GM20431 (cell line): ENCODE measurements around the gene SPTBN4.
"Not testable (repeated sequence)": the region's sequence is repeated elsewhere in the genome, so short reads cannot be mapped to it uniquely, and the experiment has no call there.

Experiments
- in situ Hi-C: fragments of 300-500 bp; cut with MseI, MboI; formaldehyde crosslinking; loops from one replicate; pipeline ENCODE4 v1.15.0; 2020; ENCODE audit warnings: low sequenced_read_pairs; ENCODE audit not compliant: unreplicated experiment

The SPTBN4 gene

GRCh38 chr19:40463587-40464037 lies 3.2 kb upstream of the SPTBN4 start:
- in situ Hi-C loops, result not testable (repeated sequence)

GRCh38 chr19:40464059-40465024 lies 2.5 kb upstream of the SPTBN4 start:
- in situ Hi-C loops, result no loop called here

GRCh38 chr19:40465025-40465556 lies 1.7 kb upstream of the SPTBN4 start:
- in situ Hi-C loops, result no loop called here

DNA sequence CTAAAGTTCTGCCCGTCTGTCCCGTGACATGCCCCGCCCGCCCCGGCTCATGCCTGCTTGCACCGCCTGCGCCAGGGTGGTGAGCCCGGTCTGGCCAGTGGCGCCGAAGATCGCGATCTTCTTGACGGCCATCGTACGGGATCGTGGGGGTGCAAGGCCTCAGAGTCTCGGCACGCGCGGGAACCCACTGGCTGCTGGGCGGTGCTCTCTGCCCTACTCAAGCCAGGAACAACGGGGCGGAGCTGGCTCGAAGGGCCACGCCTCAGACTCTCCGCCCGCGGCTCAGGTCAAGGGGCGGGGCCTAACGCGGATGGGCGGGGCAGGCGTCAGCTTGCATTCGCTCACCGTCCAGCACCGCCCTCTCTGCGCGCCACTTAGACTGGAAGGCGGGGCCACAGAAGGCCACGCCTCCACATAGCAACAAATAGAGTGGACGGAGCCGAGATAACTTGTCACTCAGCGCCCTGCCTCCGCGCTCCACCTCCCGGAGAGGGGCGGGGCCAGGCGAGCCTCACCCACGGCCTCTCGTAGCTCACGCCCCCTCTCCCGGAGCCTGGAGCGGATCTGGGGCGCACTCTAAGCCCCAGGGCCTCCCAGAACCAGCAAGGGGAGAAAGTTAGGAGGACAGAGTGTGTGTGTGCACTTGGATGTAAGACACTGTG lies 1.1 kb upstream of the SPTBN4 start, which contains the start of gene BLVRB:
BLVRB (minus strand) TSS at position 189 of the 662 bp plus-strand sequence; CDS start at position 132, 57 bp downstream.
- in situ Hi-C loops, result no loop called here

GRCh38 chr19:40466219-40466984 lies 399 bp upstream of the SPTBN4 start:
- in situ Hi-C loops, result no loop called here

DNA sequence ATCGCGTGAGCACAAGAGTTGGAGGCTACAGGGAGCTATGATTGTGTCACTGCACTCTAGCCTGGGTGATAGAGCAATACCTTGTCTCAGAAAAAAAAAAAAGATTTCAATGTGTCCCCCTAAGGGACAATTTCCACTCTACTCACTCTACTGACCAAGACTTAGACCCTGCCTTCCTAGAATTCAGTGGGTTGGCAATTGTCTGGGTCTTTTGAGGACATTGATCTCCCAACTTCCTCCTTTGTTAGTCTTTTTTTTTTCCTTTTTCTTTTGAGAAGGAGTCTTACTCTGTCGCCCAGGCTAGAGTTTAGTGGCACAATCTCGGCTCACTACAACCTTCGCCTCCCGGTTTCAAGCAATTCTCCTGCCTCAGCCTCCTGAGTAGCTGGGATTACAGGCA lies 2.2 kb downstream of the SPTBN4 start:
- in situ Hi-C loops, result no loop called here

DNA sequence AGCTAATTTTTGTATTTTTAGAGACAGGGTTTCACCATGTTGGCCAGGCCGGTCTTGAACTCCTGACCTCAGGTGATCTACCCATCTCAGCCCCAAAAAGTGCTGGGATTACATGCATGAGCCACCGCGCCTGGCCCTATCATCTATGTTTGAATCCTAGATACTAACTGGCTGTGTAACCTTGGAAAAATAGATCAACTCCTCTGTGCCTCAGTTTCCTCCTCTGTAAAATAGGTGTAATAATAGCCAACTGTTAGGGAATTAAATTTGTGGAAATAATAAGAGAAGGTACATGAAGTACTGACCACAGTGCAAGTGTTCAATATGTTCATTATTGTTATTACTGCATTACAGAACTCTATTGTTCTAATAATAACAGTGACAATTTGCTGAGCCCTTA lies 4.3 kb downstream of the SPTBN4 start:
- in situ Hi-C loops, result no loop called here

DNA sequence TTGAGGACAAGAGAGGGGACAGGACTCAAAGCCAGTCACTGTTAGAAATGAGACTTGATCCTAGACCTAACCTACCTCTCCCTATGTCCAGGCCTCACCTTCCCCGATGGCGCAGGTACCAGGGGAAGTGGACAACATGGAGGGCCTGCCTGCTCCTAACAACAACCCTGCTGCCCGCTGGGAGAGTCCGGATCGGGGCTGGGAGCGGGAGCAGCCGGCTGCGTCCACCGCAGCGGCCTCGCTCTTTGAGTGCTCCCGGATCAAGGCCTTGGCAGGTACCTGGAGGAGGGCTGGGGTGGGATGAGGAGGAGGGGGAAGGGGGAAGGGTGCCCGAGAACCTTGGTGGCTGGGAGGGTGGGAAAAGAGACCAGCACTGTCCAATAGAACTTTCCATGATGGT lies 5.7 kb downstream of the SPTBN4 start:
- in situ Hi-C loops, result no loop called here

GRCh38 chr19:40474737-40475136 lies 7.9 kb downstream of the SPTBN4 start:
- in situ Hi-C loops, result no loop called here

DNA sequence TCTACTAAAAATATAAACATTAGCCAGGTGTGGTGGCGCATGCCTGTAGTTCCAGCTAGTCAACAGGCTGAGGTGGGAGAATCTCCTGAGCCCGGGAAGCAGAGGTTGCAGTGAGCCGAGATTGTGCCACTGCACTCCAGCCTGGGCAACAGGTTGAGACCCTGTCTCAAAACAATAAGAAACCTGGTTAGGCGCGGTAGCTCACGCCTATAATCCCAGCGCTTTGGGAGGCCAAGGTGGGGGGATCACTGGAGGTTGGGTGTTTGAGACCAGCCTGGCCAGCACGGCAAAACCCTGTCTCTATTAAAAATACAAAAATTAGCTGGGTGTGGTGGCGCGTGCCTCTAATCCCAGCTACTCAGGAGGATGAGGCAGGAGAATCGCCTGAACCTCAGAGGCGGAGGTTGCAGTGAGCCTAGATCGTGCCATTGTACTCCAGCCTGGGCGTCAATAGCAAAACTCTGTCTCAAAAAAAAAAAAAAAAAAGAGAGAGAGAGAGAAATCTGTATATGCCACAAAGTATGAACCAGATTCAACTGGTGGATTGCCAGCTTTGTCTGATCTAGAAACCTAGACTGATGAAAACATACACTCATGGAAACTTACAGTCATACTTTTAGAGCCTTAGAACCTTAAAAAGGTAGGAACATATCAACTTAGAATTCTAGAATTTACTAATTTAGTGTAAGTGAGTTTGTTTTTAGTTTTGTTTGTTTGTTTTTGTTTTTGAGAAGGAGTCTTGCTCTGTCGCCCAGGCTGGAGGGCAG lies 9.3 kb downstream of the SPTBN4 start:
- in situ Hi-C loops, result not testable (repeated sequence)

- in situ Hi-C loops, result no loop called here
These were observed 19.2 kb downstream of the SPTBN4 start for GRCh38 chr19:40486017-40486416.

DNA sequence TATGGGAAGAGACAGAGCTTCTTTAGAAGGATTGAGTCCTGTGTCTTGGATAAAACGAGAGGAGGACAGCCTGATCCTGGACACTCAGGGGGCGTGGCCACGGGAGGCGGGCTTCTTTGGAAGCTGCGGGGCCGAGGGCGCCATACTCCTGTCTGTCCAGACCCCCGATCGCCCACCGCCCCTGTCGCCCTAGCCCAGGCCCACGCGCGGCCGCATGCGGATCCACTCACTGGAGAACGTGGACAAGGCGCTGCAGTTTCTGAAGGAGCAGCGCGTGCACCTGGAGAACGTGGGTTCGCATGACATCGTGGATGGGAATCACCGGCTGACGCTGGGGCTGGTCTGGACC lies 23.1 kb downstream of the SPTBN4 start:
- in situ Hi-C loops, result no loop called here

- in situ Hi-C loops, result no loop called here
These were observed 25.5 kb downstream of the SPTBN4 start for GRCh38 chr19:40492274-40492673.

DNA sequence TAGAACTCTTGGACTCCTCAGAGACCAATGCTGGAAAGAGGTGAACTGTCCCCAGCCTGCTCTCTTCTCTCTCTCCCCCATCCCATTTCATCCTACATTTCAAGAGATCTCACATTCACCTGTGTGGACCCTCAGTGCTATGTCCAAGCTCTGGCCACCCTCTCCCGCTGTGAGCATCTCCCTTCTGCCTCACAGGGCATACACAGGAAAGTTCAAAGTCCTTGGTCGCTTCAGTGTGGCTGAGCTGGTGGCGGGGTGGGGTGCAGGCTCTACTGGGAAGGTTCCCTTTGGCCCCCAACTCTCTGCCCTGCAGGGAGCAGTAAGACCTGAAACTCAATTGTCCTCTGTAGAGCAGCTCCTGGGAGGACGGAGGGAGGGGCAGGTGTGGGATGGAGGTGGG lies 27.0 kb downstream of the SPTBN4 start:
- in situ Hi-C loops, result no loop called here

DNA sequence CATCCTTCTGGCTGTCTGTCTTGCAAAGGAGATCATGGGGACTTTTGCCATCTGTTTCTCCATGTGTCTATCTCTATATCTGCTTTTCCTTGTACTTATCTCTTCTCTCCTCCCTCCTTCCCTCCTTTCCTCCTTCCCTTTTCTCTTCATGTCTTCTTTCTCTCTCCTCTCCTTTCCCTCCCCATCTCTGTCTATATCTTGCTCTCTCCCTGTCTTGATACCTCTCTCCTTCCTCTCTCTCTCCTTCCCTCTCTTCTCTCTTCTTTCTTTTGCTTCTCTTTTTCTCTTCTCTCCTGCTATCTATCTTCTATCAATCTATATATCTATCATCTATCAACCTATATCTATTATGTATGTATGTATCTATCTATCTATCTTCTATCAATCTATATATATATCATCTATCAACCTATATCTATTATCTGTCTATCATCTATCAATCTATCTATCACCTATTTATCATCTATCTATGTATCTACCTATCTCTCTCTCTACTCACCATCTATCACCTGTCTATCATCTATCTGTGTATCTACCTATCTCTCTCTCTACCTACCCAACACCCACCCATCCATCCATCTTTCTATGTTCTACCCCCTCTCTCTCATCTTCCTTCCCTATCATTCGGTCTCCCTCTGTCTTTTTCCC lies 27.5 kb downstream of the SPTBN4 start:
- in situ Hi-C loops, result no loop called here

- in situ Hi-C loops, result no loop called here
These were observed 30.4 kb downstream of the SPTBN4 start for GRCh38 chr19:40497214-40497613.

DNA sequence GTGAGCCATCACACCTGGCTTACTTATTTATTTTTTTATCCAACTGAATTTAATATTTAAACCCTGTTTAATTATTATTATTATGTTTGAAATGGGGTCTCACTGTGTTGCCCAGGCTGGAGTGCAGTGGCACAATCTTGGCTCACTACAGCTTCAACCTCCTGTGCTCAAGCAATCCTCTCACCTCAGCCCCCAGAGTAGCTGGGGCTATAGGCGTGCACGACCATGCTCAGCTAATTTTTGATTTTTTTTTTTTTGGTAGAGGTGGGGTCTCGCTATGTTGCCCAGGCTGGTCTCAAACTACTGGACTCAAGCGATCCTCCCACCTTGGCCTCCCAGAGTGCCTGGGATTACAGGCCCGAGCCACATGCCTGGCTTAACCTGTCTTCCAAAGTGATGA lies 32.5 kb downstream of the SPTBN4 start:
- in situ Hi-C loops, result no loop called here

GRCh38 chr19:40500678-40501530 lies 34.1 kb downstream of the SPTBN4 start:
- in situ Hi-C loops, result not testable (repeated sequence)
